Mesendoderm (in vitro differentiated cells): ENCODE results near the gene LSS.

Experiments used
- DNase-seq: peaks from one replicate; pipeline ENCODE4 v3.0.0; 2013
- H2AK5ac ChIP-seq: 2 replicates; pipeline ENCODE4 v1.6.1; 2013; ENCODE audit warnings: low read length, inconsistent platforms
- H2BK120ac ChIP-seq: 2 replicates; pipeline ENCODE4 v1.6.1; 2013; ENCODE audit warnings: low read depth, mild to moderate bottlenecking, low read length, moderate library complexity, mixed read lengths
- H2BK15ac ChIP-seq: replicated peaks from 2 replicates; pipeline ENCODE4 v1.6.1; 2013; ENCODE audit warnings: low read depth, mild to moderate bottlenecking, moderate library complexity
- H2BK5ac ChIP-seq: 2 replicates; pipeline ENCODE4 v1.6.1; 2013; ENCODE audit warnings: low read length, inconsistent platforms
- H3K18ac ChIP-seq: 2 replicates; pipeline ENCODE4 v1.6.1; 2013; ENCODE audit warnings: mild to moderate bottlenecking, low read length, mixed read lengths
- H3K23ac ChIP-seq: one replicate; pipeline ENCODE4 v1.6.1; 2013; ENCODE audit warnings: low read length
- H3K27ac ChIP-seq: 2 replicates; pipeline ENCODE4 v1.5.1; 2013; ENCODE audit warnings: low read depth, mild to moderate bottlenecking, inconsistent platforms, low read length, moderate library complexity
- H3K27me3 ChIP-seq: 2 replicates; pipeline ENCODE4 v1.6.1; 2013; ENCODE audit warnings: low read length, control low read depth, mild to moderate bottlenecking, inconsistent platforms; ENCODE audit not compliant: insufficient read depth, poor library complexity
- H3K36me3 ChIP-seq: 2 replicates; pipeline ENCODE4 v1.6.1; 2013; ENCODE audit warnings: low read length, inconsistent platforms; ENCODE audit not compliant: control insufficient read depth, insufficient read depth
- H3K4ac ChIP-seq: one replicate; pipeline ENCODE4 v1.6.1; 2013; ENCODE audit warnings: low read depth, mild to moderate bottlenecking, low read length, moderate library complexity
- H3K4me1 ChIP-seq: 2 replicates; pipeline ENCODE4 v1.6.1; 2013; ENCODE audit warnings: low read depth, low read length, inconsistent platforms; ENCODE audit not compliant: control insufficient read depth
- H3K4me2 ChIP-seq: 2 replicates; pipeline ENCODE4 v1.6.1; 2013; ENCODE audit warnings: low read length
- H3K4me3 ChIP-seq: 2 replicates; pipeline ENCODE4 v1.5.1; 2013; ENCODE audit warnings: mild to moderate bottlenecking, low read length
- H3K56ac ChIP-seq: one replicate; pipeline ENCODE4 v1.6.1; 2013; ENCODE audit warnings: low read length
- H3K79me1 ChIP-seq: 2 replicates; pipeline ENCODE4 v1.6.1; 2013; ENCODE audit warnings: low read length, inconsistent platforms
- H3K79me2 ChIP-seq: 2 replicates; pipeline ENCODE4 v1.6.1; 2013; ENCODE audit warnings: mild to moderate bottlenecking, low read length; ENCODE audit not compliant: control insufficient read depth, insufficient read depth
- H3K9ac ChIP-seq: 2 replicates; pipeline ENCODE4 v1.6.1; 2013; ENCODE audit warnings: low read length, inconsistent platforms
- H4K5ac ChIP-seq: one replicate; pipeline ENCODE4 v1.6.1; 2013; ENCODE audit warnings: low read length
- H4K8ac ChIP-seq: one replicate; pipeline ENCODE4 v1.6.1; 2013; ENCODE audit warnings: low read depth, mild to moderate bottlenecking, control low read depth, low read length, moderate library complexity
- WGBS: extraction: QIAGEN DNeasy Blood & Tissue Kit; methylation state at CpG from one replicate; pipeline ENCODE4 v1.1.7; 2013; ENCODE audit warnings: low lambda C conversion rate, missing lambda C conversion rate; ENCODE audit not compliant: insufficient coverage; ENCODE audit errors: extremely low coverage; 5-methylcytosine and 5-hydroxymethylcytosine counted together

Gene LSS

GRCh38 chr21:46156678-46157077 is 71.9 kb downstream of the LSS start:
- H2BK5ac ChIP-seq = no peak overlapping the region
- no peaks in the 10 kb centered on the region for H3K79me2 ChIP-seq
- no peak overlapping the region for H2BK120ac ChIP-seq
- no peak overlapping the region for H3K27ac ChIP-seq
- no peak overlapping the region for H3K18ac ChIP-seq
- H2AK5ac ChIP-seq = no peak overlapping the region
- H3K56ac ChIP-seq = no peak overlapping the region
- no peaks in the 10 kb centered on the region for H3K27me3 ChIP-seq
- no peak overlapping the region for H3K4ac ChIP-seq
- H3K36me3 ChIP-seq = no peaks in the 10 kb centered on the region
- no peak overlapping the region for H2BK15ac ChIP-seq
- no peaks in the 10 kb centered on the region for H3K4me1 ChIP-seq
- H4K5ac ChIP-seq = no peak overlapping the region
- H3K79me1 ChIP-seq = no peaks in the 10 kb centered on the region
- DNase-seq = no peak
- no peak overlapping the region for H3K4me2 ChIP-seq
- no peak overlapping the region for H3K23ac ChIP-seq
- no CpG with 5 or more reads among the region's 10 CpGs for WGBS
- no peak overlapping the region for H3K4me3 ChIP-seq
- no peak overlapping the region for H3K9ac ChIP-seq
- no peak overlapping the region for H4K8ac ChIP-seq

- Histone ChIP-seq H3K79me1 (no peaks in the 10 kb centered on the region), H2BK120ac (no peak overlapping the region), H3K23ac (no peak overlapping the region), H3K4me3 (no peak overlapping the region), H3K4me2 (no peak overlapping the region), H3K4me1 (no peaks in the 10 kb centered on the region), H4K8ac (no peak overlapping the region), H3K4ac (no peak overlapping the region), H3K79me2 (no peaks in the 10 kb centered on the region), H3K27ac (no peak overlapping the region), H3K18ac (no peak overlapping the region), H3K27me3 (no peaks in the 10 kb centered on the region), H2BK15ac (no peak overlapping the region), H3K36me3 (no peaks in the 10 kb centered on the region), H3K9ac (no peak overlapping the region), H2AK5ac (no peak overlapping the region), H2BK5ac (no peak overlapping the region), H3K56ac (no peak overlapping the region), H4K5ac (no peak overlapping the region)
- WGBS = no CpG with 5 or more reads among the region's 7 CpGs
- DNase-seq = no peak
Measured at GRCh38 chr21:46156378-46156645, 72.3 kb downstream of the LSS start.

- no peak within 1 kb of the TSS for H4K8ac ChIP-seq
- no peaks in the 10 kb centered on the region for H3K79me1 ChIP-seq
- no peak within 1 kb of the TSS for H3K23ac ChIP-seq
- no peak within 1 kb of the TSS for H4K5ac ChIP-seq
- H3K4ac ChIP-seq = no peak within 1 kb of the TSS
- WGBS = no CpG with 5 or more reads among the region's 34 CpGs
- H3K36me3 ChIP-seq = no peaks in the 10 kb centered on the region
- H3K9ac ChIP-seq = no peak within 1 kb of the TSS
- no peak within 1 kb of the TSS for H2BK120ac ChIP-seq
- no peak within 1 kb of the TSS for H2AK5ac ChIP-seq
- no peak within 1 kb of the TSS for H3K27ac ChIP-seq
- no peak within 1 kb of the TSS for H3K4me2 ChIP-seq
- no peak for DNase-seq
- H3K4me1 ChIP-seq = no peaks in the 10 kb centered on the region
- H3K56ac ChIP-seq = no peak within 1 kb of the TSS
- H3K79me2 ChIP-seq = no peaks in the 10 kb centered on the region
- H3K4me3 ChIP-seq = no peak within 1 kb of the TSS
- H2BK15ac ChIP-seq = no peak within 1 kb of the TSS
- H2BK5ac ChIP-seq = no peak within 1 kb of the TSS
- no peak within 1 kb of the TSS for H3K18ac ChIP-seq
- H3K27me3 ChIP-seq = no peaks in the 10 kb centered on the region
Measured at GRCh38 chr21:46155514-46156377, 72.8 kb downstream of the LSS start, which contains the start of gene FTCD. TSS of gene FTCD (minus strand) at chr21:46155579. CDS start at chr21:46155523, 56 bp downstream.

GRCh38 chr21:46154955-46155513 is 73.5 kb downstream of the LSS start:
- no peaks in the 10 kb centered on the region for H3K79me2 ChIP-seq
- DNase-seq = no peak
- no peak overlapping the region for H3K56ac ChIP-seq
- H2BK15ac ChIP-seq = no peak overlapping the region
- H3K4ac ChIP-seq = no peak overlapping the region
- H2BK5ac ChIP-seq = no peak overlapping the region
- no peaks in the 10 kb centered on the region for H3K36me3 ChIP-seq
- H2BK120ac ChIP-seq = no peak overlapping the region
- H3K79me1 ChIP-seq = no peaks in the 10 kb centered on the region
- no peak overlapping the region for H3K9ac ChIP-seq
- no peak overlapping the region for H4K8ac ChIP-seq
- no peak overlapping the region for H3K18ac ChIP-seq
- H3K4me2 ChIP-seq = no peak overlapping the region
- no peak overlapping the region for H2AK5ac ChIP-seq
- WGBS = no CpG with 5 or more reads among the region's 16 CpGs
- H4K5ac ChIP-seq = no peak overlapping the region
- H3K4me3 ChIP-seq = no peak overlapping the region
- no peak overlapping the region for H3K27ac ChIP-seq
- no peak overlapping the region for H3K23ac ChIP-seq
- H3K4me1 ChIP-seq = no peaks in the 10 kb centered on the region
- H3K27me3 ChIP-seq = no peaks in the 10 kb centered on the region

GRCh38 chr21:46154155-46154954 is 74.2 kb downstream of the LSS start:
- no CpG with 5 or more reads among the region's 39 CpGs for WGBS
- Histone ChIP-seq H2BK120ac (no peak overlapping the region), H2BK15ac (no peak overlapping the region), H3K18ac (no peak overlapping the region), H3K23ac (no peak overlapping the region), H4K8ac (no peak overlapping the region), H3K4me2 (no peak overlapping the region), H3K79me2 (no peaks in the 10 kb centered on the region), H3K36me3 (no peaks in the 10 kb centered on the region), H2AK5ac (no peak overlapping the region), H3K4me3 (no peak overlapping the region), H4K5ac (no peak overlapping the region), H3K27ac (no peak overlapping the region), H3K9ac (no peak overlapping the region), H3K27me3 (no peaks in the 10 kb centered on the region), H3K4ac (no peak overlapping the region), H2BK5ac (no peak overlapping the region), H3K4me1 (no peaks in the 10 kb centered on the region), H3K79me1 (no peaks in the 10 kb centered on the region), H3K56ac (peak overlapping the region; percentile 79)
- DNase-seq = no peak
